ENCODE data around the gene PDE4D.

DNA sequence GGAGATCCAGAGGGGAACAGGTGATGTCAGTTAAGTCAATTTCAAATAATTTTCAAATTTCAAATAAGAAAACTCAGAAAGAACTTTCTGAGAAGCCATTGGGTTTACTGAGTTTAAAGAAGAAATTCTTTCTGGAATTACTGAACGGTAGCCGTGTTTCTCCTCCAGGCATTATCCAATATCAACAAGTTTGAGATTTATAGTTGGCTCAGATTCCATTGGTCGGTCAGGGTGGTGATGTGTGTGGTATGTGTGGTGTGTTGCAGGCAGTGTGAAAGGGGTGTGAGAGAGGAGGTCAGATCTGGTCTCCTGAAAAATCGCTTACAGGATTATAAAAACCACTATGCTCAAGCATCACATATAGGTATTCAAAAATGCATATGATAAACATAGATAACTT is 60.1 kb downstream of the PDE4D start:
- TF ChIP-seq, protein P1, sequence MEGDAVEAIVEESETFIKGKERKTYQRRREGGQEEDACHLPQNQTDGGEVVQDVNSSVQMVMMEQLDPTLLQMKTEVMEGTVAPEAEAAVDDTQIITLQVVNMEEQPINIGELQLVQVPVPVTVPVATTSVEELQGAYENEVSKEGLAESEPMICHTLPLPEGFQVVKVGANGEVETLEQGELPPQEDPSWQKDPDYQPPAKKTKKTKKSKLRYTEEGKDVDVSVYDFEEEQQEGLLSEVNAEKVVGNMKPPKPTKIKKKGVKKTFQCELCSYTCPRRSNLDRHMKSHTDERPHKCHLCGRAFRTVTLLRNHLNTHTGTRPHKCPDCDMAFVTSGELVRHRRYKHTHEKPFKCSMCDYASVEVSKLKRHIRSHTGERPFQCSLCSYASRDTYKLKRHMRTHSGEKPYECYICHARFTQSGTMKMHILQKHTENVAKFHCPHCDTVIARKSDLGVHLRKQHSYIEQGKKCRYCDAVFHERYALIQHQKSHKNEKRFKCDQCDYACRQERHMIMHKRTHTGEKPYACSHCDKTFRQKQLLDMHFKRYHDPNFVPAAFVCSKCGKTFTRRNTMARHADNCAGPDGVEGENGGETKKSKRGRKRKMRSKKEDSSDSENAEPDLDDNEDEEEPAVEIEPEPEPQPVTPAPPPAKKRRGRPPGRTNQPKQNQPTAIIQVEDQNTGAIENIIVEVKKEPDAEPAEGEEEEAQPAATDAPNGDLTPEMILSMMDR (IDR thresholded peaks at IDR 0.05): no peak
- TF ChIP-seq POLR2A (IDR thresholded peaks at IDR 0.05): no peak
